Measurements from ENCODE around the gene SCUBE1.

- TF ChIP-seq POLR2AphosphoS5 (IDR thresholded peaks at IDR 0.05; ENCODE audit: insufficient read depth, low read depth, low read length) (no peak), POLR2A (IDR thresholded peaks at IDR 0.05; ENCODE audit: low read depth, low read length) (no peak)
These were observed 44.6 kb upstream of the SCUBE1 start for GRCh38 chr22:43387815-43388214.

Data from endothelial cell of umbilical vein (primary cell).